SHP77 (cell line): ENCODE data around the gene SGK2.
"Not testable (repeated sequence)": the region's sequence is repeated elsewhere in the genome, so short reads cannot be mapped to it uniquely, and the experiment has no call there.

Experiments used
- DNase-seq, 2 experiments: peaks; one replicate each; lab custom pipeline; 2025; lab: John Stamatoyannopoulos, UW

The SGK2 gene

DNA sequence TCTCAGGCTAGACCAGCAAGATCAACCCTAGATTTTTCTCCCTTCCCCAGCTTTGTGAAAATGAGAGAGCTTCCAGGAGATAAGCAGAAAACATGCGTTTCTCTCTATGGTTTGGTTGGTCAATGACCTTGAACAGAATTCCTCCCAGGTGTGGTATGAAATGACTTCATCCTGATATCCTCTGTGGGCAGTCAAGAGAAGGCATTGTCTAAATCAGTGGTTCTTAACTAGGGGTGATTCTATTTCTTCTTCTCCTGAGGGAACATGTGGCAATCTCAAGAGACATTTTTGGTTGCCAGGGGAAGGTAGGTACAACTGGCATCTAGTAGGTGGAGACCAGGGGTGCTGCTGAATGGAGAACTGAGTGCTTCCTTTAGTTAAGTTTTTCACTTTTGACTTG, 44.3 kb downstream of the SGK2 start:
- DNase-seq = no peak

DNA sequence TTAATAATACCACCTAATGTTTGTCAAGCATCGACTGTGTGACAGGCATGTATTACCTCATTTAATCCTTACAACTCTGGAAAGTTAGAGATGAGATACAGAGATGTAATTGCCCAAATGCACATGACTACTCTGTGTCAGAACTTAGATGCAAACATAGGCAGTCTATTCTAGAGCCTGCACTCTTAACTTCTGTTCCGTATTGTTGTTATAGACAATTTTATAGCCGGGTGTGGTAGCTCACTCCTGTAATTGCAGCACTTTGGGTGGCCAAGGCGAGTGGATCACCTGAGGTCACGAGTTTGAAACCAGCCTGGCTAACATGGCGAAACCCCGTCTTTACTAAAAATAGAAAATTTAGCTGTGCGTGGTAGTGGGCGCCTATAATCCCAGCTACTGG, 46.9 kb downstream of the SGK2 start:
- no peak for DNase-seq

DNA sequence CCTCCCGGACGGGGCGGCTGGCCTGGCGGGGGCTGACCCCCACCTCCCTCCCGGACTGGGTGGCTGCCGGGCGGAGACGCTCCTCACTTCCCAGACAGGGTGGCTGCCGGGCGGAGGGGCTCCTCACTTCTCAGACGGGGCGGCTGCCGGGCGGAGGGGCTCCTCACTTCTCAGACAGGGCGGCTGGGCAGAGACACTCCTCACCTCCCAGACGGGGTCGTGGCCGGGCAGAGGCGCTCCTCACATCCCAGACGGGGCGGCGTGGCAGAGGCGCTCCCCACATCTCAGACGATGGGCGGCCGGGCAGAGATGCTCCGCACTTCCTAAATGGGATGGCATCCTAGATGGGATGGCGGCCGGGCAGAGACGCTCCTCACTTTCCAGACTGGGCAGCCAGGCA, 48.5 kb downstream of the SGK2 start:
- DNase-seq = not testable (repeated sequence)

DNA sequence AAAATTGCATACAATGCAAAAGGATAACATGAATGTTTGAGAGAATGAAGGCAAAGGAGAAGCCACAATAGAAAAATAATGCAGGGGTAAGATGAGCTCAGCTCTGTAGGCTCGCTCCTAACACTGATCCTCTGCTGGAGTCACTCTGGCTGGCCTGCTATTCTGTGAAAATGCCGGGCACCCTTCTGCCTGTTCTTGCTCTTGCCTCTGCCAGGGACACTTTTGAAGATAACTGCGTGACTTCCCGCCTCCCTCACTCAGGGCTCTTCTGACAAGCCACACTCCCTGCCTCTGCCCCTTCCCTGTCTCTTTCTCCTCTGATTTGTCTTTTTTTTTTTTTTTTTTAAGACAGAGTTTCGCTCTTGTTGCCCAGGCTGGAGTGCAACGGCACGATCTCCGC, 72.8 kb downstream of the SGK2 start:
- no peak for DNase-seq
